Thyroid gland (tissue), 4 donors: ENCODE measurements around the gene SLC6A5.
"Not testable (repeated sequence)": the region's sequence is repeated elsewhere in the genome, so short reads cannot be mapped to it uniquely, and the experiment has no call there.

Source experiments
- POLR2A ChIP-seq, 2 donors: fragments of 450-650 bp; IDR thresholded peaks; one replicate each; pipeline ENCODE4 v1.6.1; 2017; ENCODE audit warnings: antibody characterized with exemption in 2 of 2, mild to moderate bottlenecking in 2 of 2, moderate library complexity in 1 of 2
- TF ChIP-seq, protein P1 (sequence below), 6 experiments: fragments of 200-600 bp in 3 of 6; fragments of 450-650 bp in 3 of 6; sonication (generic) in 3 of 6; IDR thresholded peaks; one replicate each; pipeline ENCODE4 v1.5.1; 2016 to 2019; ENCODE audit warnings: antibody characterized with exemption in 6 of 6, mild to moderate bottlenecking in 2 of 6, inconsistent platforms in 1 of 6, moderate library complexity in 1 of 6

DNA sequence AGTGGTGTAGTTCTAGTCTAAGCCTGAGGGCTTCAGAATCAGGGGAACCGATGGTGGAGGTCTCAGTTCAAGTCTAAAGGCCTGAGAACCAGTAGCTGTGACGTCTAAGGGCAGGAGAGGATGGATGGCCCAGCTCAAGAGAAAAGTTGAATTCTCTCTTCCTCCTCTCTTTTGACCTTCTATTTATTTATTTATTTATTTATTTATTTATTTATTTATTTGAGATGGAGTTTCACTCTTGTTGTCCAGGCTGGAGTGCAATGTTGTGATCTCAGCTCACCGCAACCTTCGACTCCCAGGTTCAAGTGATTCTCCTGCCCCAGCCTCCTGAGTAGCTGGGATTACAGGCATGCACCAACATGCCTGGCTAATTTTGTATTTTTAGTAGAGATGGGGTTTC lies 19.7 kb upstream of the SLC6A5 start:
- not testable (repeated sequence) for TF ChIP-seq POLR2A (IDR thresholded peaks at IDR 0.05)
- TF ChIP-seq, protein P1, sequence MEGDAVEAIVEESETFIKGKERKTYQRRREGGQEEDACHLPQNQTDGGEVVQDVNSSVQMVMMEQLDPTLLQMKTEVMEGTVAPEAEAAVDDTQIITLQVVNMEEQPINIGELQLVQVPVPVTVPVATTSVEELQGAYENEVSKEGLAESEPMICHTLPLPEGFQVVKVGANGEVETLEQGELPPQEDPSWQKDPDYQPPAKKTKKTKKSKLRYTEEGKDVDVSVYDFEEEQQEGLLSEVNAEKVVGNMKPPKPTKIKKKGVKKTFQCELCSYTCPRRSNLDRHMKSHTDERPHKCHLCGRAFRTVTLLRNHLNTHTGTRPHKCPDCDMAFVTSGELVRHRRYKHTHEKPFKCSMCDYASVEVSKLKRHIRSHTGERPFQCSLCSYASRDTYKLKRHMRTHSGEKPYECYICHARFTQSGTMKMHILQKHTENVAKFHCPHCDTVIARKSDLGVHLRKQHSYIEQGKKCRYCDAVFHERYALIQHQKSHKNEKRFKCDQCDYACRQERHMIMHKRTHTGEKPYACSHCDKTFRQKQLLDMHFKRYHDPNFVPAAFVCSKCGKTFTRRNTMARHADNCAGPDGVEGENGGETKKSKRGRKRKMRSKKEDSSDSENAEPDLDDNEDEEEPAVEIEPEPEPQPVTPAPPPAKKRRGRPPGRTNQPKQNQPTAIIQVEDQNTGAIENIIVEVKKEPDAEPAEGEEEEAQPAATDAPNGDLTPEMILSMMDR (IDR thresholded peaks at IDR 0.05): not testable (repeated sequence)
